ENCODE data around the gene CD5L. TPM values are rescaled to one million over a fixed set of nuclear protein-coding genes. Genes with fewer than 3 reads are reported as not detected.

Gene CD5L
- total and polyA plus RNA-seq, 2 of the 8 experiments (the other 6 are each of a cell fraction or from before 2014, with no cell fraction given): not detected

Small RNAs within 50 kb of the gene (small RNA-seq; reads per million reads assigned to genes)
- gene MRPS21P2 (ENCODE audit: insufficient read depth): not detected

Other genes starting within 250 kb of the CD5L start
- not detected in 2 replicates for gene FCRL4, start 243.7 kb downstream of the CD5L start, total RNA-seq (2021; fragmentation: NEBNext Ultra II Directional; extraction: Animal tissue kit (Norgen Biotek cat#: 25700))
- not detected in 2 replicates for gene FCRL4, start 243.7 kb downstream of the CD5L start, polyA plus RNA-seq (2011; rRNA removed)
- gene FCRL3, start 141.0 kb downstream of the CD5L start, total RNA-seq (2021; fragmentation: NEBNext Ultra II Directional; extraction: Animal tissue kit (Norgen Biotek cat#: 25700)): not detected in 2 replicates
- not detected in 2 replicates for gene FCRL3, start 141.0 kb downstream of the CD5L start, polyA plus RNA-seq (2011; rRNA removed)
- gene FCRL2, start 64.7 kb downstream of the CD5L start, total RNA-seq (2021; fragmentation: NEBNext Ultra II Directional; extraction: Animal tissue kit (Norgen Biotek cat#: 25700)): not detected in 2 replicates
- not detected in 2 replicates for gene FCRL2, start 64.7 kb downstream of the CD5L start, polyA plus RNA-seq (2011; rRNA removed)
- not detected in 2 replicates for gene FCRL1, start 21.7 kb downstream of the CD5L start, total RNA-seq (2021; fragmentation: NEBNext Ultra II Directional; extraction: Animal tissue kit (Norgen Biotek cat#: 25700))
- not detected in 2 replicates for gene FCRL1, start 21.7 kb downstream of the CD5L start, polyA plus RNA-seq (2011; rRNA removed)
- gene KIRREL1, start 151.8 kb upstream of the CD5L start, total RNA-seq (2021; fragmentation: NEBNext Ultra II Directional; extraction: Animal tissue kit (Norgen Biotek cat#: 25700)): 39.0 and 41.8 TPM in 2 replicates
- 14.2 and 22.9 TPM in 2 replicates for gene KIRREL1, start 151.8 kb upstream of the CD5L start, polyA plus RNA-seq (2011; rRNA removed)